Stomach (tissue), 4 donors: ENCODE data around the gene GBX2.

Source experiments
- EP300 ChIP-seq: sonication (generic); formaldehyde crosslinking; IDR thresholded peaks from one replicate; pipeline ENCODE4 v1.6.1; 2017; ENCODE audit warnings: antibody characterized with exemption
- POLR2A ChIP-seq, 4 donors: fragments of 450-650 bp; IDR thresholded peaks; one replicate each; pipeline ENCODE4 v1.6.1; 2016; ENCODE audit warnings: antibody characterized with exemption in 4 of 4, control low read depth in 2 of 4, mild to moderate bottlenecking in 1 of 4, moderate library complexity in 1 of 4
- TF ChIP-seq, protein P1 (sequence below), 7 experiments: fragments of 450-650 bp in 4 of 7; fragments of 200-600 bp in 3 of 7; sonication (generic) in 3 of 7; IDR thresholded peaks; one replicate each; pipeline ENCODE4 v1.5.1; 2016 to 2019; ENCODE audit warnings: antibody characterized with exemption in 7 of 7, control low read depth in 2 of 7, mild to moderate bottlenecking in 1 of 7

DNA sequence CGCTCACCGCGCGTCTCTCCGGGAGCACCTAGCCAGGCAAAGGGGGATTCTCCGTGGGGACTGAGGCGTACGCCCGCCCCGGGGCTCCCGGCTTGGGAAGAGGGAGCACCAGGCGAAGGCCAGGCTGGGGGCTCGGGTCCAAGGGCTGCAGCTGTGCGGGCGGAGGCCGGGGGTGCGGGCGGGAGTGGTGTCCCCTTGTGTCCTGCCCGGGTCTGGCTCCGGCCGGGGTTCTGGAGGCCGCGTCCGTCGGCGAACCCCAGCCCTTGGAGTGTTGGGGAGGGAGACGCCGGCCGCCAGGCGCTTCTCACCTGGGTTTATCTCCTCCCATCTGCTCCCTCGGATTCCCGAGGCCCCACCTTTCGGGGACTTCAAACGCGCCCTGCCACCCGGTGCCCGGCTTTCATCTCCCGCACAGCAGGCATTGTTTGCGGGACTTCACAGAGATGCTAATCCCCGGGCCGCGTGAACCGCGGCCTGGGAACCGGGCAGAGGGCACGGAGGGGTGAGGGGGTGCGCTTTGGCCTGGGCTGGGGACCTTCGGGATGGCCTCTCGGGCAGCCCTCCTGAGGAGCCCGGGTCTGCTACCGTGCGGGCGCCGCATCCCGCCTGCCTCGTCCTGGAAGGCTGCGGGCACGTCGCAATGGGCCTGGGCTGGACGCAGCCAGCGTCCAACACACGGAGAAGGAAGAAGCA is 5.0 kb upstream of the GBX2 start:
- TF ChIP-seq POLR2A (IDR thresholded peaks at IDR 0.05) (no peak), EP300 (no peak)
- TF ChIP-seq, protein P1, sequence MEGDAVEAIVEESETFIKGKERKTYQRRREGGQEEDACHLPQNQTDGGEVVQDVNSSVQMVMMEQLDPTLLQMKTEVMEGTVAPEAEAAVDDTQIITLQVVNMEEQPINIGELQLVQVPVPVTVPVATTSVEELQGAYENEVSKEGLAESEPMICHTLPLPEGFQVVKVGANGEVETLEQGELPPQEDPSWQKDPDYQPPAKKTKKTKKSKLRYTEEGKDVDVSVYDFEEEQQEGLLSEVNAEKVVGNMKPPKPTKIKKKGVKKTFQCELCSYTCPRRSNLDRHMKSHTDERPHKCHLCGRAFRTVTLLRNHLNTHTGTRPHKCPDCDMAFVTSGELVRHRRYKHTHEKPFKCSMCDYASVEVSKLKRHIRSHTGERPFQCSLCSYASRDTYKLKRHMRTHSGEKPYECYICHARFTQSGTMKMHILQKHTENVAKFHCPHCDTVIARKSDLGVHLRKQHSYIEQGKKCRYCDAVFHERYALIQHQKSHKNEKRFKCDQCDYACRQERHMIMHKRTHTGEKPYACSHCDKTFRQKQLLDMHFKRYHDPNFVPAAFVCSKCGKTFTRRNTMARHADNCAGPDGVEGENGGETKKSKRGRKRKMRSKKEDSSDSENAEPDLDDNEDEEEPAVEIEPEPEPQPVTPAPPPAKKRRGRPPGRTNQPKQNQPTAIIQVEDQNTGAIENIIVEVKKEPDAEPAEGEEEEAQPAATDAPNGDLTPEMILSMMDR (IDR thresholded peaks at IDR 0.05) = no peak
